Measurements from ENCODE around the gene NUFIP1.
A peak's percentile ranks its signal among the peaks of the same experiment; 100 is the strongest.
"Not testable (repeated sequence)": the region's sequence is repeated elsewhere in the genome, so short reads cannot be mapped to it uniquely, and the experiment has no call there.

NUFIP1 gene

GRCh38 chr13:44971656-44972595, 17.3 kb downstream of the NUFIP1 start:
- in situ Hi-C loops (cut with MboI; ENCODE audit: low pct_unique_long_range_greater_than_20kb, low sequenced_read_pairs), result loop anchor here (25.0 kb wide), 1 partner anchor 485 kb away; no protein-coding TSS in a partner anchor
- no peak for DNase-seq

- in situ Hi-C loops (cut with MboI; ENCODE audit: low pct_unique_long_range_greater_than_20kb, low sequenced_read_pairs), result loop anchor here (25.0 kb wide), 1 partner anchor 483 kb away; no protein-coding TSS in a partner anchor
- peak; percentile 58 for DNase-seq
Observed at GRCh38 chr13:44969551-44970484, 19.5 kb downstream of the NUFIP1 start.

GRCh38 chr13:44968434-44968815, 20.8 kb downstream of the NUFIP1 start:
- DNase-seq, result no peak
- in situ Hi-C loops (cut with MboI; ENCODE audit: low pct_unique_long_range_greater_than_20kb, low sequenced_read_pairs), result loop anchor here (25.0 kb wide), 1 partner anchor 481 kb away; no protein-coding TSS in a partner anchor

- no peak for DNase-seq
- in situ Hi-C loops (cut with MboI; ENCODE audit: low pct_unique_long_range_greater_than_20kb, low sequenced_read_pairs), result loop anchor here (25.0 kb wide), 1 partner anchor 481 kb away; no protein-coding TSS in a partner anchor
Observed at GRCh38 chr13:44967704-44968433, 21.4 kb downstream of the NUFIP1 start.

GRCh38 chr13:44961997-44962396, 27.3 kb downstream of the NUFIP1 start:
- DNase-seq, result no peak
- in situ Hi-C loops (cut with MboI; ENCODE audit: low pct_unique_long_range_greater_than_20kb, low sequenced_read_pairs), result loop anchor here (25.0 kb wide), 1 partner anchor 475 kb away; no protein-coding TSS in a partner anchor

GRCh38 chr13:44955406-44955805, 33.9 kb downstream of the NUFIP1 start:
- in situ Hi-C loops (cut with MboI; ENCODE audit: low pct_unique_long_range_greater_than_20kb, low sequenced_read_pairs), result loop anchor here (25.0 kb wide), 1 partner anchor 468 kb away; no protein-coding TSS in a partner anchor
- DNase-seq, result no peak

- no peak for DNase-seq
- in situ Hi-C loops (cut with MboI; ENCODE audit: low pct_unique_long_range_greater_than_20kb, low sequenced_read_pairs), result loop anchor here (25.0 kb wide), 1 partner anchor 467 kb away; no protein-coding TSS in a partner anchor
Observed at GRCh38 chr13:44954224-44954623, 35.0 kb downstream of the NUFIP1 start.

GRCh38 chr13:44952671-44953070, 36.6 kb downstream of the NUFIP1 start:
- in situ Hi-C loops (cut with MboI; ENCODE audit: low pct_unique_long_range_greater_than_20kb, low sequenced_read_pairs), result loop anchor here (25.0 kb wide), 1 partner anchor 465 kb away; no protein-coding TSS in a partner anchor
- DNase-seq, result no peak

GRCh38 chr13:44951184-44951583, 38.1 kb downstream of the NUFIP1 start:
- no peak for DNase-seq
- in situ Hi-C loops (cut with MboI; ENCODE audit: low pct_unique_long_range_greater_than_20kb, low sequenced_read_pairs), result loop anchor here (25.0 kb wide), 1 partner anchor 464 kb away; no protein-coding TSS in a partner anchor

- DNase-seq; in situ Hi-C loops (cut with MboI; ENCODE audit: low pct_unique_long_range_greater_than_20kb, low sequenced_read_pairs): not testable (repeated sequence)
Observed at GRCh38 chr13:44943411-44943810, 45.9 kb downstream of the NUFIP1 start.

GRCh38 chr13:44938854-44939253, 50.4 kb downstream of the NUFIP1 start:
- in situ Hi-C loops (cut with MboI; ENCODE audit: low pct_unique_long_range_greater_than_20kb, low sequenced_read_pairs), result no loop called here
- no peak for DNase-seq

- DNase-seq, result no peak
- in situ Hi-C loops (cut with MboI; ENCODE audit: low pct_unique_long_range_greater_than_20kb, low sequenced_read_pairs), result no loop called here
Observed at GRCh38 chr13:44936246-44936645, 53.0 kb downstream of the NUFIP1 start.

GRCh38 chr13:44934724-44935123, 54.5 kb downstream of the NUFIP1 start:
- in situ Hi-C loops (cut with MboI; ENCODE audit: low pct_unique_long_range_greater_than_20kb, low sequenced_read_pairs), result no loop called here
- DNase-seq, result peak; percentile 20

GRCh38 chr13:44932850-44933251, 56.4 kb downstream of the NUFIP1 start:
- in situ Hi-C loops (cut with MboI; ENCODE audit: low pct_unique_long_range_greater_than_20kb, low sequenced_read_pairs), result no loop called here
- DNase-seq, result no peak

- in situ Hi-C loops (cut with MboI; ENCODE audit: low pct_unique_long_range_greater_than_20kb, low sequenced_read_pairs), result no loop called here
- DNase-seq, result no peak
Observed at GRCh38 chr13:44932171-44932849, 57.0 kb downstream of the NUFIP1 start.

GRCh38 chr13:44930963-44931623, 58.2 kb downstream of the NUFIP1 start:
- in situ Hi-C loops (cut with MboI; ENCODE audit: low pct_unique_long_range_greater_than_20kb, low sequenced_read_pairs), result no loop called here
- no peak for DNase-seq

- in situ Hi-C loops (cut with MboI; ENCODE audit: low pct_unique_long_range_greater_than_20kb, low sequenced_read_pairs), result no loop called here
- DNase-seq, result no peak
Observed at GRCh38 chr13:44930280-44930679, 59.0 kb downstream of the NUFIP1 start.

GRCh38 chr13:44929692-44930091, 59.6 kb downstream of the NUFIP1 start:
- DNase-seq, result no peak
- in situ Hi-C loops (cut with MboI; ENCODE audit: low pct_unique_long_range_greater_than_20kb, low sequenced_read_pairs), result no loop called here
